Astrocyte of the cerebellum (primary cell): ENCODE data around the gene BMP8B.
A peak's percentile ranks its signal among the peaks of the same experiment; 100 is the strongest.

ENCODE experiments used
- DNase-seq: peaks from one replicate; pipeline ENCODE4 v3.0.0-alpha.2; 2011; ENCODE audit warnings: low read depth
- H3K4me3 ChIP-seq: 2 replicates; pipeline ENCODE4 v1.5.1; 2011; ENCODE audit warnings: mild to moderate bottlenecking, low read depth, low read length, moderate library complexity
- CTCF ChIP-seq: IDR thresholded peaks from 2 replicates; pipeline ENCODE4 v1.5.1; 2012; ENCODE audit warnings: low read length, low read depth, moderate library complexity, mild to moderate bottlenecking; ENCODE audit errors: missing control alignments
- in situ Hi-C: cut with HindIII; loops from 2 replicates; pipeline ENCODE4 v1.10.0; 2017; ENCODE audit warnings: low sequenced_read_pairs

The BMP8B gene

GRCh38 chr1:39737546-39738169 lies 51.0 kb downstream of the BMP8B start:
- in situ Hi-C loops, result loop anchor here (5.0 to 10.0 kb wide), 4 partner anchors 45 to 313 kb away; partner anchors contain the start of genes HEYL and HPCAL4
- no peak overlapping the region for H3K4me3 ChIP-seq
- peak; percentile 11 for DNase-seq
- TF ChIP-seq CTCF, result no peak

- TF ChIP-seq CTCF, result no peak
- in situ Hi-C loops, result loop anchor here (5.0 to 10.0 kb wide), 4 partner anchors 43 to 311 kb away; partner anchors contain the start of genes HEYL and HPCAL4
- DNase-seq, result no peak
- no peak overlapping the region for H3K4me3 ChIP-seq
Observed at GRCh38 chr1:39735731-39736130, 52.9 kb downstream of the BMP8B start.

- no peak overlapping the region for H3K4me3 ChIP-seq
- TF ChIP-seq CTCF, result no peak
- DNase-seq, result no peak
- in situ Hi-C loops, result loop anchor here (10.0 kb wide), 3 partner anchors 72 to 308 kb away; partner anchors contain the start of gene HEYL
Observed at GRCh38 chr1:39733161-39733560, 55.5 kb downstream of the BMP8B start.

GRCh38 chr1:39732730-39733129 lies 55.9 kb downstream of the BMP8B start:
- no peak for DNase-seq
- no peak for TF ChIP-seq CTCF
- in situ Hi-C loops, result loop anchor here (10.0 kb wide), 3 partner anchors 72 to 308 kb away; partner anchors contain the start of gene HEYL
- H3K4me3 ChIP-seq, result no peak overlapping the region

GRCh38 chr1:39729842-39730241 lies 58.8 kb downstream of the BMP8B start:
- no peak overlapping the region for H3K4me3 ChIP-seq
- DNase-seq, result no peak
- TF ChIP-seq CTCF, result no peak
- in situ Hi-C loops, result loop anchor here (10.0 kb wide), 3 partner anchors 75 to 305 kb away; partner anchors contain the start of gene HEYL

- H3K4me3 ChIP-seq, result no peak overlapping the region
- DNase-seq, result no peak
- in situ Hi-C loops, result no loop called here
- TF ChIP-seq CTCF, result no peak
Observed at GRCh38 chr1:39729030-39729429, 59.6 kb downstream of the BMP8B start.
